NCI-H345 treated with DMSO at 0.1 percent for 48 hours (cell line): ENCODE measurements around the gene ZFP62.
"Not testable (repeated sequence)": the region's sequence is repeated elsewhere in the genome, so short reads cannot be mapped to it uniquely, and the experiment has no call there.

Source experiments
- DNase-seq: peaks from one replicate; lab custom pipeline; 2025; ENCODE audit not compliant: unreplicated experiment; lab: John Stamatoyannopoulos, UW

The ZFP62 gene

GRCh38 chr5:180860887-180861822 is at the start of gene ZFP62:
Gene ZFP62, minus strand, starts transcription at chr5:180861276. Its CDS starts 57 bp downstream, at chr5:180861219.
- DNase-seq: peak; percentile 89

DNA sequence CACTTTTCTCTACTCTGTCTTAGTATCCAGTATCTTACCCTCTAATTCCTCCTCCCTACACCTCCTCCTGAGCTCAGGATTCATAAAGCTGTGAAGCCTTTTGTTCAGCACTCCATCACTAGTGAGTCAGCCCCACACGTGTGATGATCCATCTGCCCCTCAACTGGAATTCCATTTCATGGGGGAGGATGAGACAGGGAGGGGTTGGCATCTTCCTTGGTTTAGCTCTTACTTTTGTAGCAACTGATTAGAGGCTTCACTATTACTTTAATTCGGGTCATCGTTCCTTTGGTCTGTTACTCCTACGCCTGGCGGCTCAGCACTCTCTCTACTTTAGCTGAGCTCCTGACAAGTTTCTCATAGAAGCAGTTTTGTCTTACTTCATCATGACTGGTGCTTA is 49.7 kb upstream of the ZFP62 start:
- no peak for DNase-seq

DNA sequence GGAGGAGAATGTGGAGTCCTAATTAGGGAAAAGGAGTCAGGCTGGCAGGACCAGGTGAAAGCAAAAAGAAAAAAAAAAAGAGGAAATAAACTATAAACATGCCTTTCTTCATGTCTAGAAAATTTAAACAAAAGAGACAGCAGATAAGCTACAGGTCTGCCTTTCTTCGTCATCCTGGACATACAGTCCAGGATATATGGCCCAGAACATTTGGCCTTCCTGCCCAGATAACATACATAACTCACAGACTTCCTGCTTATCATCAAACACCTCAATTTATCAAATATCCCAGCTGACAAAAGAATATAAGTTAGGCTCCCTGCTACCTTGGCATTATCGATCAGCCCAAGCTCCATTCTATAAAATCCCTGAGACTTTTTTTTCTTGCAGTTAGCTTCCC is 49.1 kb upstream of the ZFP62 start:
- no peak for DNase-seq

- no peak for DNase-seq
Observed at GRCh38 chr5:180909782-180910181, 48.7 kb upstream of the ZFP62 start.

DNA sequence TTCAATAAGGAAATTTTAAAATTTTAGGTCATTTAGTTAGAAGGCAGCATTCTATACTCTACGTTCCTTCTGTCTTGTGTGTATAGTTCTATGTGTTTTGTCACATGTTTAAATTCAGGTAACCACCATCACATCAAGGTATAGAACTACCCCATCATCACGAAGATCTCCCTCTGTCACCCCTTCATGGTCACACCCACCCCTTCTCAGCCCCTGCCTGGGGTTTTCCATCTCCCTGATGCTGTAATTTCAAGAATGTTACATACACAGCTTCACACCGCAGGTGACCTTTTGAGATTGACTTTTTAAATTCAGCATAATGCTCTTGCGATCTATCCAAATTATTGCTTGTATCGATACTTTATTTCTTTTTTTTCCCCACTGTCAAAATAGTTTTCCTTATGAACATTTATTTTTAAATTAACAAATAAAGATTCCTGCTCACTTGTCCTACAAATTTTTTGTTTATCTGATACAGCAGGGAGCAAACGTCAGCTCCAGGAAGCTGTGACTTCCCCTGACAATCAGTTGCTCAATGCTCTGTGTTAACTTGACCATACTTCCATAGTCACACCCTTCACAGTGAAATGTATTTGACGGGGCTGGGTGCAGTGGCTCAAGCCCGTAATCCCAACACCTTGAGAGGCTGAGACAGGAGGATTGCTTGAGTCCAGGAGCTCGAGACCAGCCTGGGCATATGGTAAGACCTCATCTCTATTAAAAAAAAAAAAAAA is 48.1 kb upstream of the ZFP62 start:
- no peak for DNase-seq

GRCh38 chr5:180908400-180908799 is 47.3 kb upstream of the ZFP62 start:
- no peak for DNase-seq

DNA sequence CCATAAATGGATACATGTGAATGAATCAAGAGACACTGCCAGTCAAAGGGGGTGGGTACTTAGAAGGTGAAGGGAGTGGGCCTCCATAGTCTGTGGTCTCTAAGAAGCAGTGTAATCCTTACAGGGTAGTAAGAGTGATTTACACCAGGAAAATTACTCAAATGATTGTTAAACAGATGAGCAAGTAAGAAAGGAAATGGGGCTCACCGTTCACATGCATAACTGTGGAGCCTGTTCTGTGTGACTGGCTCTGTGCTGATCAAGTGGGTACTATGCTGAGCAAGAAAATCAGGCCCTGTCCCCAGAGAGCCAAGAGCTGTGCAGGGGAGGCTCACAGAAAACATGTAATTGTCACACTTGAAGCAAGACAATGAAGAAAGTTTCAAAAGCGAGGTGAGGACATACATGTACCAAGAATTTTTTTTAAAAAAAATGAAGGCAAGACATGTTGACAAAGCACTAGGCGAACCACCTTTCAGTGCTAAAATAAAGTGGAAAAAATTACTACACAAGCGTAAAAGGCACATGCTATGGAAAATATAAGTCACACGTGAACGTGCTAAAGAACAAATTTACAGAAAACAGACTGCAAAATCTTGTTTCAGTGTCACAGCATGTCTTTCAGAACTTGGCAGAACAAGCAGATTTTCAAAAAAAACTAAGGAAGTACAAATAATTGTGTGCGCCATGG is 40.4 kb upstream of the ZFP62 start:
- no peak for DNase-seq

DNA sequence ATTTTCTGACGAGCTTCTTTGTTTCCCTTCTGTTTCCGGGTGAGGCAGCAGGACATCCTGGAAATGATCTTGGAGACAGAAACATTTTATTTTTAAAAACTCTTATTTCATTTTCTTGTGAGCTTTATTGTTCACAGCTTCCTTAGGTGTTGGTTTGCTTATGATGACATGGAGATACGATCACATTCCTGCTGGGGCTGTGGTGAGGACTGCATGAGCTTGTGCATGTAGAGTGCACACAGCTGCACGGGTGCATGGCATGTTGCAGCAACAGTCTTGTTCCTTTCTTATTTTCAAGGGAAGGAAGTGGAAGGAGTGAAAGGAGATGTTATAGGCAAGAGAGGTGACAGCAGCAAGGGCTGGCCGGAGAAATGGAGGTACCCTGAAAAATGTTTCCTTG is 39.1 kb upstream of the ZFP62 start:
- DNase-seq: no peak

- DNase-seq: no peak
Observed at GRCh38 chr5:180898621-180899246, 37.7 kb upstream of the ZFP62 start, which contains the start of gene BTNL8. Gene BTNL8, plus strand, starts transcription at chr5:180899159. Its CDS starts 152 bp downstream, at chr5:180899311.

DNA sequence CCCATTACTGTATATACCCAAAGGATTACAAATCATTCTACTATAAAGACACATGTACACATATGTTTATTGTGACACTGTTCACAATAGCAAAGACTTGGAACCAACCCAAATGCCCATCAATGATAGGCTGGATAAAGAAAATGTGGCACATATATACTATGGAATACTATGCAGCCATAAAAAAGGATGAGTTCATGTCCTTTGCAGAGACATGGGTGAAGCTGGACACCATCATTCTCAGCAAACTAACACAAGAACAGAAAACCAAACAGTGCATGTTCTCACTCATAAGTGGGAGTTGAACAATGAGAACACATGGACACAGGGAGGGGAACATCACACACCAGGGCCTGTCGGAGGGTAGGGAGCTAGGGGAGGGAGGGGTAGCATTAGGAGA is 34.3 kb upstream of the ZFP62 start:
- DNase-seq: not testable (repeated sequence)

DNA sequence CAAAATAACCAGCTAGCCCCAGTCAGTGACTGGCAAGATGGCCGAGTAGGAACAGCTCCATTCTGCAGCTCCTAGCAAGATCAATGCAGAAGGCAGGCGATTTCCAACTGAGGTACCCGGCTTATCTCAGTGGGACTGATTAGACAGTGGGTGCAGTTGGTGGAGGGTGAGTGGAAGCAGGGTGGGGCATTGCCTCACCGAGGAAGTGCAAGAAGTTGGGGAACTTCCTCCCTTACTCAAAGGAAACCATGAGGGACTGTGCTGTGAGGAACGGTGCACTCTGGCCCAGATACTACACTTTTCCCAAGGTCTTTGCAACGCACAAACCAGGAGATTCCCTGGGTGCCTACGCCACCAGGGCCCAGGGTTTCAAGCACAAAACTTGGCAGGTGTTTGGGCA is 28.3 kb upstream of the ZFP62 start:
- no peak for DNase-seq

- not testable (repeated sequence) for DNase-seq
Observed at GRCh38 chr5:180885845-180886529, 24.9 kb upstream of the ZFP62 start.

DNA sequence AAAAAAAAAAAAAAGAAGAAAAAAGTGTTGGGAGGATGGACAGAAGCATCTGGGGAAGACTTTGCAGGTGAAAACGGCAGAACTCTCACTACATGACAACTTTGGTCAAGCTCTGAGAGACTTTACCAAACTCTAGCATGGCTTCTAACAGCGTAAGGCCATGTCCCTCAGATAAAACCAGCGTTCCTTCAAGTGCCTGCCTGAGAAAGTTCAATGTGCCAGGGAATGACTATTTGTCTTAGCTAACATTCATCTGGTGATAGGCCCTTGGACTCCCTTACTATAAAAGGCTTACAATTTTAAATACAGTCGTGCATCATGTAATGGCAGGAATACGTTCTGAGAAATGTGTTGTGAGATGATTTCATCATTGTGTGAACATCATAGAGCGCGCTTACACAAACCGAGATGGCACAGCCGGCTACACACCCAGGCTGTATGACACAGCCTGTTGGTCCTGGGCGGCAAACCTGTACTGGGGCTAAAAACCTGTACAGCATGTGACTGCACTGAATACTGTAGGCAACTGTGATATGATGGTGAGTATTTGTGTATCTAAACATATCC is 14.9 kb upstream of the ZFP62 start:
- no peak for DNase-seq

DNA sequence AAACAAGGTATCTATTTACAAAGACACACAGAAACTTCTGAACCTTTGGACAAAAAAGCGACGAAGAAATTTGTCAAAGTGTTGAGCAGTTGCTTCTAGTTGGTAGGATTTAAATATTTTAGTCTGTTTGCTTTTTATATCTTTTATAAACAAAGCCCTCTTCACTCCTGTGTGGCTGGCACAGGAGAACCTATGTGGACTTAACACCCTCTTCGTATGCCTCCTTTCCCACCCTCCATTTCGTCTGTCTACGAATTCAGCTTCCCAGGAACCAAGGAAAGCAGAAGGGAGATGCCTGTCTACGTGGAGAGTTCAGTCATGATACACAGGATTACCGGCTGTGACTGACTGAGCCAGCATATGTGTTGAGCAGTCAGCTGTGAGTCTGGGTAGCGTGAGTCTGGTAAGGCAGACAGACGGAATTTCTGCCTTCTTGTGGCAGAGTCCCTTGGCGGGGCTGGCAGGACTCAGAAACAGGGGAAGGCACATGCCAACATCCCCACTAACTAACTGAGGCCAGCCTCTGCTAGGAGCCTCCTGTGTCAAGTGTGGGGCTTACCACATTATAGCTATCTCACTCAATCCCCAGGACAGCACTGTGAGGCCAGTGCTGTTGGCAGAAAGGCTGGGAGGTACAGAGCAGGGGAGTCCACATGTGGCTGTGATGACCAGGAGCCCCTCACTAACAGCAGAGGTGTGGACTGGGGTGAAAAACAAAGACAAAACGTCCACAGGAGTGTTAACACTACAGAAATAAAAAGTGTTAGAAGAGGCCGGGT is 13.9 kb upstream of the ZFP62 start:
- no peak for DNase-seq

DNA sequence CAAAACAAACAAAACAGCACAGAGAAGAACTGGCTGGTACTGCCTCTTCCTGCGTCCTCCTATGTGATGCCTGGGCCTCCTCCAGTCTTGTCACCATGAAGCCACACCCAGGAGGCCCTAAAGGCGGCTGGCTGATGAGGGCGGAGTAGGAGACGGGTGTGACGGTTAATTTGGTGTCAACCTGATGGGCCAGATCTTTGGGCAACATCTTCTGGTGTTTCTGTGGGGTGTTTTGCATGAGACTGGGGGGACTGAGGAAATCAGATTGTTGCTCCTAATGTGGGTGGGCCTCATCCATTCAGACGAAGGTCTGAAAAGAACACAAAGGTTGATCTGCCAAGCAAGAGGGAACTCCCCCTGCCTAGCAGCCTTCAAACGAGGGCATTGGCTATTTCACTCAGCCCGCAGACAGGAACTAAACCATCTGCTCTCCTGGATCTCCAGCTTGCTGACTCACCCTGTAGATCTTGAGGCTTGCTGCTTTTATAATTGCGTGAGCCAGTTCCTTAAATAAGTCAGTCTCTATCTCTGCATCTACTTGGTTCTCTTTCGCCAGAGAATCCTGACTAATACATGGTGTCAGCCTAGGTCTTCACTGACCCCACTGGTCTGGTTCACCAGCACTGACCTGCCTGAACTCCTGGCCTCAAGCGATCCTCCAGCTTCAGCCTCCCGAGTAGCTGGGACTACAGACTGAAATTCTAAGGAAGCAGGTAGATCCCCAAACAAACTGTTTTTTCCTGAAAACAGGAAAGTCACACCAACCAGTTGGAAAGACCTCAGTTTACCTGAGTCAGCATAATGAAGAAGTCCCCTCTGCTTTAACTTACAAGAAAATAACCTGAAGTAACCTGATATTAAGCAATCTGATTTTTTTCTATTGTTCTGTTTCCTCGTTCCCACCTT is 12.8 kb upstream of the ZFP62 start:
- no peak for DNase-seq

DNA sequence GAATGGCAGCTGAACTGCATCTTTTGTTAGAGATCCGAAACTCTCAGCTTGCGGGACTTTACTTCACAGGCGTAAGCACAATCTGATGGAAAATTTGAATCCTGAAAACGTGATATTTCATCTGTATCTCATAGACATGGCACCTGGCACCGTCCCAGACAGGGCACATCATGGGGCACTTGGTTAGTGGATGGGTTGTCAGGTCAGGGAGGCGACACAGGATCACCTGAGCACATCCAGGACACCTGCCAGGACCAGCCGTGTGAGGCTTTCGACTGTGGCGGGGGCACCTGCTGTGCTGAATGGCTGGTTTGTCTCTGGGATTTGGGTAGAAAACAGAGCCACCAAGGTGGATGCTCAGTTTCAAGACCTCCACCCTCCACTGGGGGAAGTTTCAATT is 11.3 kb upstream of the ZFP62 start:
- DNase-seq: no peak

DNA sequence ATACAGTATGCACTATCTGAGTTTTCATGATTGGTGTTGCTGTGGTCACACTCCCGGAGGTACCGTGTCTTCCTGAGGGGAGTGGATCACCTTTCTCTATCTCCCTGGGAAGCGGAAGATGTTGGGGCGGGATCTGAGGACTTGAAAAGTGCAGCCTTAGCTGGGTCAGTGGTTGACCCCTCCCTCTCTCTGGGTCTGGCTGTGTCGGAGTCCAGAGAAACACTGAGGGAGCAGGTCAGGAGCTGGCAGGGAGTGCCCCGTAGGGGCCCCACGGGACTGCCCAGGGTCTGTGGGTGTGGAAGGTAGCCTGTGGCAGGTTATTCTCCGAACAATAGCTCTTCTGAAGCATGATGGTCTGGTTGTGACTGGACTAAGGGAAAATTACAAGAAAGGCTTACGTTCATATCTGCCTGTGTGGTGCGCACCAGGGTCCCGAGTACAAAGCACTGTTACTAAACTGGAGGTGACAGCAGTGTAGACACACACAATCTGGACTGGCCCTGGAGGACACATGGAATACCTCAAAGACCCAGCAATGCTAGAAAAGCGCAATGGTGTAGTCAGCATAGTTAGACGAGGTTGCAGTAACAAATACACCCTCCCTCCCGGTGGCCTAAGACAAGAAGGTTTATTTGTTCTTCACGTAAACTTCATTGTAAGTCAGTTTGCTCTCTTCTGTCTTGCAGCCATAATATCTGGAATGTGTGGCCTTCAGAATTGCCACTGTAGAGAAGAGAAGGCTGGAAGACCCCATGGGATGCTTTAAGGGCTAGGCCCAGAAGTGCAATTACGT is 9.4 kb upstream of the ZFP62 start:
- DNase-seq: no peak

- no peak for DNase-seq
Observed at GRCh38 chr5:180869587-180869986, 8.5 kb upstream of the ZFP62 start.
